HepG2 (cell line): ENCODE measurements around the gene QKI. TPM values are rescaled to one million over a fixed set of nuclear protein-coding genes. Genes with fewer than 3 reads are reported as not detected.

Experiments
- AGO2 ChIP-seq: fragments of 200-400 bp; formaldehyde crosslinking; optimal IDR thresholded peaks from 2 replicates; pipeline ENCODE3; 2017; ENCODE audit warnings: mild to moderate bottlenecking, low read depth, low read length, moderate library complexity
- ATF3 ChIP-seq: sonication (generic); formaldehyde crosslinking; IDR thresholded peaks from 2 replicates; pipeline ENCODE4 v1.4.0; 2020; ENCODE audit warnings: missing genetic modification reagents
- CSRNP2 ChIP-seq: sonication (generic); formaldehyde crosslinking; conservative IDR thresholded peaks from 2 replicates; pipeline ENCODE4 v1.8.0; 2022; ENCODE audit warnings: low read depth, missing genetic modification reagents
- GPBP1L1 ChIP-seq: sonication (generic); formaldehyde crosslinking; IDR thresholded peaks from 2 replicates; pipeline ENCODE4 v1.5.0; 2020; ENCODE audit warnings: mild to moderate bottlenecking, missing genetic modification reagents
- IKZF5 ChIP-seq: IDR thresholded peaks from 2 replicates; pipeline ENCODE4 v1.6.1; 2018; ENCODE audit warnings: missing genetic modification reagents, mild to moderate bottlenecking, missing compliant biosample characterization
- MAFG ChIP-seq: sonication (generic); formaldehyde crosslinking; IDR thresholded peaks from 2 replicates; pipeline ENCODE4 v1.5.1; 2020; ENCODE audit warnings: mild to moderate bottlenecking, missing genetic modification reagents
- MAX ChIP-seq: IDR thresholded peaks from 2 replicates; pipeline ENCODE4 v1.6.1; 2012; ENCODE audit warnings: inconsistent platforms
- MXI1 ChIP-seq: IDR thresholded peaks from 3 replicates; pipeline ENCODE4 v1.6.1; 2012; ENCODE audit warnings: low read depth, low read length, inconsistent platforms, borderline replicate concordance
- NPAS2 ChIP-seq: sonication (generic); formaldehyde crosslinking; IDR thresholded peaks from 2 replicates; pipeline ENCODE4 v1.8.0; 2022; ENCODE audit warnings: mild to moderate bottlenecking, missing genetic modification reagents, borderline replicate concordance
- POGZ ChIP-seq: sonication (generic); formaldehyde crosslinking; IDR thresholded peaks from 2 replicates; pipeline ENCODE4 v1.4.0; 2020; ENCODE audit warnings: mild to moderate bottlenecking, missing genetic modification reagents
- RARA ChIP-seq: IDR thresholded peaks from 2 replicates; pipeline ENCODE4 v1.6.1; 2016; ENCODE audit warnings: missing genetic modification reagents, missing compliant biosample characterization
- ZBTB25 ChIP-seq: IDR thresholded peaks from 2 replicates; pipeline ENCODE4 v1.6.1; 2018; ENCODE audit warnings: missing genetic modification reagents
- ZNF205 ChIP-seq: IDR thresholded peaks from 2 replicates; pipeline ENCODE4 v1.6.1; 2018; ENCODE audit warnings: missing biosample characterization, missing genetic modification reagents
- ZNF317 ChIP-seq: sonication (generic); formaldehyde crosslinking; IDR thresholded peaks from 2 replicates; pipeline ENCODE4 v1.5.0; 2020; ENCODE audit warnings: mild to moderate bottlenecking, missing genetic modification reagents
- ZNF335 ChIP-seq: sonication (generic); formaldehyde crosslinking; IDR thresholded peaks from 2 replicates; pipeline ENCODE4 v1.4.0; 2020; ENCODE audit warnings: missing genetic modification reagents
- ZNF75D ChIP-seq: sonication (generic); formaldehyde crosslinking; IDR thresholded peaks from 2 replicates; pipeline ENCODE4 v1.8.1; 2023; ENCODE audit warnings: missing genetic modification reagents, mild to moderate bottlenecking, borderline replicate concordance
- ZNF766 ChIP-seq: sonication (generic); formaldehyde crosslinking; IDR thresholded peaks from 2 replicates; pipeline ENCODE4 v1.5.0; 2020; ENCODE audit warnings: missing genetic modification reagents, borderline replicate concordance
- ZNF782 ChIP-seq: sonication (generic); formaldehyde crosslinking; IDR thresholded peaks from 2 replicates; pipeline ENCODE4 v1.4.0; 2020; ENCODE audit warnings: missing genetic modification reagents, mild to moderate bottlenecking, borderline replicate concordance
- ZNF800 ChIP-seq: sonication (generic); formaldehyde crosslinking; IDR thresholded peaks from 2 replicates; pipeline ENCODE4 v1.4.0; 2020; ENCODE audit warnings: missing genetic modification reagents
- polyA plus RNA-seq, 8 experiments: library from polyadenylated mRNA; depleted of rRNA in 3 of 8; stranded (reverse) in 7 of 8; unstranded in 1 of 8; fragments of >200 nt; fragmentation: Illumina TruSeq in 4 of 8; extraction: Trizol in 4 of 8; gene quantifications; 2 replicates each; pipeline versions ENCODE4 v1.2.1 to v1.2.3, GENCODE V29; 2011 to 2016; ENCODE audit warnings: low read depth in 4 of 8, missing spikeins in 1 of 8, mixed read lengths in 1 of 8; ENCODE audit not compliant: insufficient read depth in 1 of 8
- total RNA-seq, 5 experiments: library from RNA; depleted of rRNA; stranded (reverse); fragments of >200 nt; fragmentation: Illumina TruSeq; extraction: Trizol; gene quantifications; 2 replicates each; pipeline ENCODE4 v1.2.3, GENCODE V29; 2016; ENCODE audit warnings: low read depth in 1 of 5

Gene QKI
- total and polyA plus RNA-seq, 2 of the 13 experiments (the other 11 are each of a cell fraction or from before 2014, with no cell fraction given), result 136 to 137 TPM

GRCh38 chr6:163408352-163408991 lies 6.0 kb upstream of the QKI start (continued):
- TF ChIP-seq CSRNP2 (CRISPR knock-in tag) (no peak), ZNF317 (no peak), ZNF800 (CRISPR knock-in tag) (no peak), POGZ (CRISPR knock-in tag) (peak; percentile 47), AGO2 (no peak), ZNF335 (no peak), ZNF782 (CRISPR knock-in tag) (no peak), MXI1 (no peak), GPBP1L1 (CRISPR knock-in tag) (no peak), MAX (peak; percentile 61), RARA (CRISPR knock-in tag) (peak; percentile 66), ZNF766 (CRISPR knock-in tag) (no peak), ZNF75D (CRISPR knock-in tag) (no peak), NPAS2 (CRISPR knock-in tag) (no peak), ZNF205 (CRISPR knock-in tag) (peak; percentile 69), ATF3 (CRISPR knock-in tag) (peak; percentile 74), MAFG (CRISPR knock-in tag) (no peak), IKZF5 (CRISPR knock-in tag) (peak; percentile 80), ZBTB25 (CRISPR knock-in tag) (peak; percentile 74)
